Inflammatory macrophage (primary cell): ENCODE results near the gene IGSF21.

Experiments used
- DNase-seq, 2 donors: peaks; one replicate each; pipeline ENCODE4 v3.0.0-alpha.2; 2020 to 2022

IGSF21 gene

DNA sequence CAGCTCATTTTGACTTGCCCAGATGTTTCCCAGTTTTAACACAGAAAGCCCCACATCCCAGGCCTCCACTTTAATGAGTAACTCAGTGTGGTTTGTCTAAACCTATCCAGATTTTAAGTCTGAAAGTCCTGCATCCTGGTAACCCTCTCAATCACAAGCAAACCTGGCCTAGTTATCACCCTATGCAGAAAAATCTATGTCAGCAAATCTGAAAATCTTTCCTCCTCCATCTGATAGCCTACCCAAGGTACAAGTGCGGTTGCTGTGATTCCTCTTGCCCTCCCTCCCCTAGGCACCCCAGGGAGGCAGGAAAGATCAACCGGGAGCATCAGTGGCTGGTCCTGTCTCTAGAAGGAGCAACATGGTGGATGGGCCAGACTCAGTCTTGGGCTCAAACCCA is 163.7 kb downstream of the IGSF21 start:
- no peak for DNase-seq

DNA sequence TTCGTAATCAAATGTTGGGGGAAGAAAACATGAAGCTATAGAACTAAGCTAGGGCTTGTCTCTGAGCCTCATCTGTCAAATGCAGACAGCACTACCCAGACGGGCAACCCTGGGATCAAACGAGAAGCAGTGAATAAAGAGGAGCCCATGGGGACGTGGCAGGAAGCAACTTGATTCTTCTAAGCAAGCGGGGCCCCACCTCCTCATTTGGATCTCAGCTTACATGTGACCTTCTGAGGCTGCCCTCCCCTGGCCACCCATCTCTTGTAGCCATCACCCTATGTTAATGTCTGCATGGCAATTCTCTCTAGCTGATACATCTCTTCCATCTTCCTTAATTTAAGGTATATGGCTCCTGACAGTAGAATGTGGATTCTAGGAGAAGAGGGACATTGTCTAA is 171.3 kb downstream of the IGSF21 start:
- DNase-seq = no peak

DNA sequence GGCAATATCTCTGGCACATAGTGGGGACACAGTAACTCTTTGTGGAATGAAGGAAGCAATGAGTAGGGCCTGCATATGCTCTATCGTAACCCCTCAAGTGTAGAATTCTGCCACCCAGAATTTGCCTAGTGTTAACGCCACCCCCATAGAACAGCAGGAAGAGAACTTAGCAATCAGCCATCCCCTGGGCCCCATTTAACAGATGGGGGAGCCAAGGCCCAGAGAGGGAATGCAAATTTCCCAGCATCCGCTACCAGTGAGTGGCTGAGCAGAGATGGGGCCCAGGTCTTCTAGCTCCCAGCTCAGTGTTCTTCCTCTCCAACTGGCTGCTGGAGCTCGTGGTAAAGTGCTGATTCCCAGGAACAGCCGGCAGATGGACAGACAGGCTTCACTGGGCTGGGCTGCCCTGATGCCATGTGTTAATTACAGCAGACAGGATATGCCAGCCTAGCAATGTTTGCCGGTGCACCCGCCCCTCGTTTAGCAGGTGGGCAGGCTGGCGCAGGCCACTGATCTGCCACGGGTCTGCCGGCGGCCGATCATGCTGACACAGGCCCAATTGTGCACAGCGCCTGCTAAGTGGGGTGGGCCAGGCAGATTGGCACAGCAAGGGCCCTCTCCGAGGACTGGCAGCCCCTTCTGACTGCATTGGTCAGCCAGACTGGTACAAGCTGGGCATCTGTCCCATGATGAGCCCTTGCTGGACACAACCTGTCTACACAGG is 171.9 kb downstream of the IGSF21 start:
- no peak for DNase-seq

DNA sequence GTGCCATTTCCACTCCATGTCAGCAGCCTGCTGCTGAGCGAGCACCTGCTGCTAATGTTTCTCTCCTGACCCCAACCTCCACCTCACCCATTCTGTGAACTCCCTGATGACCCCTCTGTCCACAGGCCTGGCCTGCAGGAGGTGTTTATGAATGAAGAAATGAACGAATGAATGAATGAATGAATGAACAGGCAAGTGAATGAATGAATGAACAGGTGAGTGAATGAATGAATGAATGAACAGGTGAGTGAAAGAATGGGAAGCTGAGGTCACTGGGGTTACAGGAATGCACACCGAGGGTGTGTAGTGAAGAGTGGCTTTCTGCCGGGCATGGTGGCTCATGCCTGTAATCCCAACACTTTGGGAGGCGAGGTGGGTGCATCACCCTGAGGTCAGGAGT is 173.4 kb downstream of the IGSF21 start:
- no peak for DNase-seq

DNA sequence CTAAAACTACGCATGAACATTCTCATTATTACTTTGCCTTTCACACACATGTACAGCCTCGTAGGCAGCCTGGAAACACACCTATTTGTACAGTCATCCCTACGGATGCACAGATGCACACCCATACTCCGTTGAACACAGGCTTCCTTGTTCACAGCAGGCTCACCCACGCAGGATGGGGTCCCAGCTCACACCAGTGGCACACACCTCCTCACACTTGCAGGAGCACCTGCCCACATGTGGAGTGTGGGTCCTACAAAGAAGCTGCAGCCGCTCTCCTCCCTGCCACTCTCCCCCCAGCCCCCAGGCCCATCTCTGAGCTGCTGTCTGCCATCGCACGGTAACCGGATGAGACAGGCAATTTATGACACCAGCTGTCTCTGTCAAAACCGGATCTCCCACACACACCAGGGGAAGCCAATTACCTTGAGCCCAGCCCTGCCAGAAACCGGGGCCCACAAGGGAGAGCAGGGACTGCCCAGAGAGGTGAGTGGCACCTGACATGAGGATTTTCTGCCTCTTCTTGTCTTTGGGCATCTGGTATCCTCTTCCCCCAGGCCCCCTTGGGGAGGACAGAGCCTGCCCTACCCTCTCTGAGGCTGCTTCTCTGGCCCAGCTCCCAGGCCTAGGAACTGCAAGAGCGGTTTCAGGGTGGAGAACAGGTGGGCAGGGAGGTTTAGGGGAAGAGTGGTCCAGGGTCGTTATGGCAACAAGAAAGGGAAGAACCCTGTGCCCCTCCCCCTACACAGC is 175.4 kb downstream of the IGSF21 start:
- no peak for DNase-seq

DNA sequence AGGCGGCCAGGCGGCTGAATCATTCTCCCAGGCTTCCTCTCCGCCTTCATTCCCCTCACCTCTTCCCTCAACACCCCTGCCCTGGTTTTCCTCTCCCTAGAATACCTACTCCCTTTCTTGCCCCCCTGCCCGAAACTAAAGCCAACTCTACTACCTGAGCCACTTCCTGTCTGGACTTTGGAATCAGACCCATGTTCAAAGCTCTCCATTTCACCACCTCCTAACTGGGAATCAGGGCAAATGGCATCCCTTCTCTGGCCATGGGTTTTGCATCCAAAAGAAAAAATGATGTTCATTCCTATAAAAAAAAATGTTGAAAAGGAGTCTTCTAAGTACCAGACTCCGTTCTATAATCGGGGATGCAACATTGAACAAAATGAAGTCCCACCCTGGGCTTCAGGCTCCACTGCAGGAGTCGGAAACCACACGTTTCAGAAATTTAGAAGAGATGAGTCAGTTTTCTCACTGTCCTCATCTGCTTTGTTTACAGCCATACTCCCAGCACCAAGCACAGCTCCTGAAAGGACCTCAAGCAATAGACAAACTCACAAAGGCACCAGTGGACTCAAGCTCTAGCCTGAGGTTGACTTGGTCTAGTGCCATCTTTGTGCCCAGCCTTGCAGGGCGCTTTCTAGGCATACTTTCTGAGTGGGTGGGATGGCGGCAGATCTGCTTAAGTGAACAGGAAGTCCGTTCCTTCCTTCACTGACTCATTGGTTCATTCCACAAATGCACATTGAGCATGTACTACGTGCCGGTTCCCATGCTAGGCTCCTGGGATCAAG is 176.2 kb downstream of the IGSF21 start:
- DNase-seq = no peak

DNA sequence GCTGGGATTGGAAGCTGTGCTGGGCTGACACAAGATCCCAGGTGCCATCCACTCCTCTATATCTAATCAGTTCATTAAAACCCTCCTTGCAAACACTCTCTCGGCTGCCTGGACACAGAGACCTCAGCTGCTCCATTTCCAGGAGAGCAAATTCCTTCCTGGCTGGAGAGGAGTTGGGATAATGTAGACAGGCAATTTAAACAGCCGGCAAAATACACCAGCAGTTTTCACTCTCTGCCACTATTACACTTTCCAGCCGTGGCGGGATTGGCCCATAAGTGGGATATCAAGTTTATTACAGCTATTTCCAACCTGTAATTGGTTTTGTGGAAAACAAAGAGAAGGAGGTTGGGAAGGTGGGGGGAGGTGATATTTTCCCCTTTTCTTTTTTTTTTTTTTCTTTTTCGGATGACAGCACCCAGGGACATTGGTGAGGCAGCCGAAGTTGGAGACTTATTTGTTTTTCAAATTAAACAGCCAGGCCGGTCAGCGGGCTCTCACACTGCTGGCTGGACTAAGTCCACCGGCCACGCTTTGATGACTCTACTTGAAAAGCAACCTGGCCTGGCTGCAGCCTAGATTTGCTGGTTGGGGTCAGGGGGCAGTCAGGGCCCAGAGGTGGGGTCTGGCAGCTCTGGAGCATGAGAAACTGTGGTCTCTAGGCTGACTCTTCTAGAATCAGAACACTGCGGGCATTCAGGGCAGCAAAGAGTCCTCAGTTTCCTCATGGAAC is 177.4 kb downstream of the IGSF21 start:
- DNase-seq = no peak

DNA sequence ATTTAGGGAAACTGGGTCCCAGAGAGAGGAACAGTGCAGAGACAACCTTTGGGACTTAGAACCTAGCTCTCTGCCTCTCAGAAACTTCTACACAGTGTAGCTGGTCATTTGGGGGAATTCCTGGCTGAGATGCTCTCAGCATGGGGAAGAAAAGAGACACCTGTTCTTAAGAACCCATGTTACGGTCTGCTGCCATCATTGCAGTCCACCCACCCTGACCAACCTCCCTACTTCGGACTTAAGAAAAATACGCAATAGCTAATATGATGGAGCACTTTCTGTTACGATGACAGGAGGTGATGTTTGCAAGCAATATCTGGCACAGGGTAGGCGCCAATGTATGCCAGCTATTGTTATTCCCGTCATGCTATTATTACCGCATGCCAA is 177.9 kb downstream of the IGSF21 start:
- no peak for DNase-seq

DNA sequence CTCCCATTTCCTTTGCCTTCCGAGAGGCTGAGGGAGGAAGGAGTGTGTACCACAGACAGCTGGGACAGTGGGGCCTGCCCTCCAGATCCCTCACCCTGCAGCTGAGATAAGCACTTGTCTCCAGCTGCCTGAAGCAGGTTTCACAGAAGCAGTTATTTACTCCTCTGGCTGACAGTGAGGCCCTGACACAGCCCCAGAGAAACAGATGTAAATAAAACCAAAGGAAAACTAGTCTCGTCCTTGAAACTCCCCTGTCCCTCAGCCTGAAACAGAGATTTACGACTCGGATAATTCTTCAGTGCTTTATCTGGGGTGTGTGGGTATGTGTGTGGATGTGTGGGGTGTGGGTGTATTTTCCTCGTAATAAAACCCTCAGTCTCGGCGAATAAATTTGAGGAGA is 181.1 kb downstream of the IGSF21 start:
- no peak for DNase-seq

DNA sequence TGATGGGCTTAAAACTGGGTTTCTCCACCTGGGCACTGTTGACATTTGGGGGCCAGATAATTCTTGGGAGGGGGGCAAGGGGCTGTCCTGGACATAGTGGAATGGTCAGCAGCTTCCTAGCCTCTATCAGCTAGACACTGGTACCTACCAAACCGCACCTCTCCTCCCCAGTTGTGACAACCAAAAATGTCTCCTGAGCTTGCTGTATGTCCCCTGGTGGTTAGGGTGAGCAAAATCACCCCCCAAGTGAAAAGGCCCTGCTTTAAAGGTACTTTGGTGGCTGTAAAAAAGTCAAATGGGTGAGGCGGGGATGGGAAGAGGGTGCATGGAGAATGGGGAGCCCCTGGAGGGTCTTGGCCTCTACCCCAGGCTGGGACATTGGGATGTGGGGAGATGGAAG is 182.0 kb downstream of the IGSF21 start:
- no peak for DNase-seq

DNA sequence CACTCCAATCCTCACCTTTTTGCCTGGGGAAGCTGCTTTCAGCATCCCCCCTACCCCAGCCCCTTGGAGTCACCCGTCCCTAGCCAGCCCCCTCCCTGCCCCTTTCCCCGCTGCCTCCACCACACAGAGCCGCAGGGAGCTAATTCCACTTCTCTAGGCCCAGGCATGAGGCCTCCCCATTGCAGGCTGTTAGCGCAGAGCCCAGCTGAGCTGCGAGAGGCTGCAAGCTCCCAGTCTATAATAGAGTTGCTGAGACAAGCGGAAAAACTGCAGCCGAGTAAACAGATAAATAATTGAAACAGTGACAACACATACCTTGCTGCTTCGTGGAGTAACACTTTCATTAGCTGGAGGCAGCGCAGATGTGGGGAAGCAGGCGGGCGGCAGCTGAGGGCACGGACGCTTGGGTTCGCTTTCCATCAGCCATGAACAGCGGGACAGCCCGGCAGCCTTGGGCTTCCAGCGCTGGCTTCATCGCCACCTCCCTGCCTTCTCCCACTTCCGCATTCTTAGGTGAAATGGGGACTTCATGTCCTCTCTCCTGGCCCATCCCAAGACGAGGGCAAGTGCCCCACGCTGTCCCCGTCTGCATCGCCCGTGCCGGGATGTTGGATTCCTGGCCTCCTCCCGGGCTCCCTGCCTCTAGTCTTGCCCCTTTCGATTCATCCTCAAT is 183.3 kb downstream of the IGSF21 start:
- DNase-seq = no peak

DNA sequence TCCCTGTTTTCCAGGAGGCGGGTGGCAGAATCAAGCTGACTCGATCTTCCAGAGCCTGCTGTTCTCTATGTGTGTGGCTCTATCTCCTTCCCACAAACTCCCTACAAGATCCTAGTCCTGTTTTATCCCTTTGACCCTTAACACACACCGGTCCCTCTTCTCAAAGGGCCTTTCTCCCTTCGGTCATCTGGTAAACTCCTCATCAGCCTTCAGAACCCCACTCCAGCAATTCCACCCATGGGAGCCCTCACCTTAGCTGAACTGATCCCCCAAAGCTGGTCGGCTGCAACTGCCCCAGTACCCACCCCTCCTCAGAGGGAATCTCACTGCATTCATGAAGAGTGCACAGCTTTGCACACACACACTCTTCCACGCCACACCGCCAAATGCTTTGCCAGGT is 184.9 kb downstream of the IGSF21 start:
- DNase-seq = no peak

DNA sequence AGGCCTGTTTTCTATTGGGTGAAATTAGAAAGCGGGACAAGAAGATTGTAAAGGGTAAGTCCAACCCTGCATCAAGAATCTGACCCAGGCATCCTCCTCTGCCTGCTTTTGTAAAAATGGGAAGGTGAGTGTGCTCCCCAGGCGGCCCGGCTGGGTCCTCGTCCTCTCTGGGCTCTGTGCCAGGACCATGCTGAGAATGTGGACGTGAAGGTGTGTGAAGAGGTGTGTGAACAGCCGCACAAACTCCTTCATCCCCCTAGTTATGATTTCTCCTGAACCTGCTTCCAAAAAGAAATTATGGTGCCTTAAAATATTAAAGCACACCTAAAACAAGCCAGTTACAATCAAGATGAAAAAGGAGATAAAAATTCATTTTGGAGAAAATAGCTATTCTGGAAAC is 185.7 kb downstream of the IGSF21 start:
- DNase-seq = no peak

DNA sequence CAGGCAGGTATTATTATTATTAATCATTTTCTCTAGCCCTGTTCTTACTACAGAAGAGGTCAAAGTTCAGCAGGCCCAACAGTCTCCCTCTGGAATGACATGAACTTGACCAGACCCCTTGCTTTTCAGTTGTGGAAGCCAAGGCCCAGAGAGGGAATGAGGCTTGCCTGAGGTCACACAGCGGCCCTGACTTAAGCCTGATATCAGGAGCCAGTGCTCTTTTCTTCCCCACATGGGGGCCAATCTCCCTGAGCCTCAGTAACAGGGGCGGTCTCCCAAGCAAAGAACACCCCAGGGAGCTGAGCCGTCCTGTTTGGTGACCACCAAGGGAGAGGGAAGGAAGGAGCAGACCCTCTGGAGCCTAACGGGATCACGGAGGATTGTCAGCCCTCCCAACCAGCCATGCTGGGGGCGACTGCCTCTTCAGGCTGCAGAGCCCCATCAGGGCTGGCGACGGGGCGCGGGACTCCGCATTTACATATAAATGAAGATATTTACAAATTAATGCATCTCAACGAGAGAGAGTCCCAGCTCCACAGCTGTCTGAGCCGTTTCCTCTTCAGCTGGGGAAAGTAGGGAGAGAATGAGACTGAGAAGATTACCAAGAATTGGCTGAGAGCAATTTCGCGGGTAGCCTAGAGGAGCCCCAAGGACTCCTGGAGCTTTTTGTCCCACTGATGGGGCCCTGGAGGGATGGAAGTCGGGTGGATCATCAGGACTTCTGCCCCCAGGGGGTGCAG is 187.0 kb downstream of the IGSF21 start:
- no peak for DNase-seq

DNA sequence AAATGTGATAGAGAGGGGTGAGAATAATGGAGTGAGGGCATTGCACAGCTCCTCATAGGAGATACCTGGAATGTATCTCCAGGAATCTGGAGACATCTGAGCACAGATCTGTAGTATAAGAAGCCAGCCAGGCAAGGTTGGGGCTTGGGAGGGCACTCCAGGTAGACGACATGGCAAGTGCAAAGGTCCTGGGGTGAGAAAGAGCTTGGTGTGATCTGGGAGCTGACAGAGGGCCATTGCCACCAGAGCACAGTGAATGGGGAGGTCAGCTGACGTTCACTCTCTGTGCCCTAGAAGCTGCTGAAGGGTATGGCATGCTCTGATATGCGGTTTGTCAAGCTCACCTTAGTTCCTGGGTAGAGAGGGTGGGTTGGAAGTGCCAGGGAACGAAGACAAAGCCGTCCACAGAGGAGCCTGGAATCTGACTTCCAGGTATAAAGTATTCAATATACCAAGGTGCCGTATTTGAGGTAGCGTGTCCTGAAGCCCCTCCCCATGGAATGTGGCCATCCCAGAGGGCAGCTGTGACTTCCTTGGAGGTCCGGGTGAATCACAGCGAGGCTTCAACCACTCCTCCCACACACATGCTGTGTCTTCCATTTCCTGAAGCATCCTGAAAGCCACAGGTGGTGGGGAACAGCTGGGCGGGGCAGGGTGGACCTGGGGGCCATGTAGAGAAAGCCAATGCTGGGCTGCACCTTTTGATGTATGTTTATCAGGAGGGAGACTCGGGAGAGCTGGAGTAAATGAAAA is 190.5 kb downstream of the IGSF21 start:
- DNase-seq = no peak

DNA sequence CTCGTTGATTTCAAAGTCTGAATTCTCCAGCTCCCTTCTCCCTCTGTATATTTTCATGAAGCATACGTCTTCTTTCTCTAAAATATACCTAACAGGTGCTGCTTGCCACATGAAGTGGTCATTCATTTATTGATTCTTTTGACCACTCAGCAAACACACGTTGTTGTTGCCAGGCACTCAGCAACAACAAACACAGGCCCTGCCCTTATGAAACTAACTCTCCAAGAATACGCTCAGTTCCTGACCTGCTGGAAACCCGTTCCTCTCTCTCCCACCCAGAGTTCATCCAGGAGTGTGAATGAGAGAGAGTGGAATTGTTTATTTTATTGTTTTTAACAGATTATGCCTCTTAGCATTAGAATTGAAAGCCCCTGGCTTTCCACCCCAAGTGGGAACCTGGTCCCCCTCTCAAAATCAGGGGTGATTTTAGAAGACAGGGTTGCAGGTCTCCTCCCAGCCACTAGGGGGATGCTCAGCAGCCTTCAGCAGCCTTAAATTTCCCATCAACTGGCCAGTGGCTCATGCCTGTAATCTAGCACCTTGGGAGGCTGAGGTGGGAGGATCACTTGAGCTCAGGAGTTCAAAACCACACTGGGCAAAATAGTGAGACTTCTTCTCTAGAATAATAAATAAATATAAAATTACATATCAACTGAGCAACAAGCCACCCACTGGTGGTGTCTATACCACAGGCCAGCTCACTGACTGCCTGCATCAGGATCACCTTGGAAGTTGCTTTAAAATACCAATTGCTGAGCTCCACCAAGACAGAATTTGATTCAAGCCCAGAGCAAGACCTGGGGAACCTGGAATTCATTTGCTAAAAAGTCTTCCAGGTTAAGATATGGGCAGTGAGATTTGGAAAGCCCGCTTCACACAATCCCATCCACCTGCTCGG is 192.1 kb downstream of the IGSF21 start:
- DNase-seq = peak; percentile 10 to 40

DNA sequence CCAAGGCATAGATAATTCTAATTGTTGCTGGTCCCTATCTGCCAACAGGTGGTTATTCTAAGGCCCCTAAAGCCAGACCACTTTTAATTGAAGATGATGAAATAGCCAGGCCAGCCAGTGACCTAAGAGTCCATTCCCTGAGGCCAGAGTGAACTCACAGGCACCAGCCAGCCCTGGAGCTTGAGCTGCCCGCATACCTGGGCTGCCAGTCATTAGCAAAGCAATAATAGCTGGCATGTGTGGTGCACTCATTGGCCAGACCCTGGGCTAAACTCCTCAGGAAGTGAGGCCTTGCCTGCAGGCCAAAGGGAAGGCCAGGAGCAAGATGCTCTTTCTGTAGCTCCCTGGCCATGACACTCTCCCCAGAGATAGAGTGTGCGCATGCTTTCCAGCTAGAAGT is 192.8 kb downstream of the IGSF21 start:
- no peak for DNase-seq

DNA sequence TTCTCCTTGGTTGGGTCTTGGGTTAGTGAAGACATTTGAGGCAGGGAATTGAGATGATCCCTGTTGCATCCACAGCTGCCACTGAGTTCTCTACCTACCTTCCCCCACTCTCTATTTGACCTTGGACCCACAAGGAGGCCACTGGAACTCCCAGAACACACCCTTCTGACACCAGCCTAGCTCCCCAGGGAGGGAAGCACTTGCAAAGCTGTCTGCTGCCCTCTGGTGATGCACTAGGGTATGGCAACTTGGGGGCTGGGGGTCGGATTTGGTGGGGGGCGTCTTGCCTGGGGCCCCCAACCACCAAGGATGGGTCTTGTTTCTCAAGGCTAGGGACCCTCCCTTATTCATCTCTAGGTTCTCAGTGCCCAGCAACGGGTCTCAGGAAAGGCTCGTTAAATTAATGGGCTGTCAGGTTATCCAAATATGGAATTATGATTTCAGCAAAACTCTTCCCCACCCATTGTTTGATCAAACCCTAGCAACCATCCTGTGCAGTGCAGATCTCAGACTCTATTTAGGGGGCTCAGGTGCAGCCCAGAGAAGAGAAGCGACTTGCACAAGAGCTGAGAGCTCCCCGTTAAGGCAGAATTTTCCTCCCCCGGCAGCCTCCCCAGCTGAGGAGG is 195.3 kb downstream of the IGSF21 start:
- no peak for DNase-seq

DNA sequence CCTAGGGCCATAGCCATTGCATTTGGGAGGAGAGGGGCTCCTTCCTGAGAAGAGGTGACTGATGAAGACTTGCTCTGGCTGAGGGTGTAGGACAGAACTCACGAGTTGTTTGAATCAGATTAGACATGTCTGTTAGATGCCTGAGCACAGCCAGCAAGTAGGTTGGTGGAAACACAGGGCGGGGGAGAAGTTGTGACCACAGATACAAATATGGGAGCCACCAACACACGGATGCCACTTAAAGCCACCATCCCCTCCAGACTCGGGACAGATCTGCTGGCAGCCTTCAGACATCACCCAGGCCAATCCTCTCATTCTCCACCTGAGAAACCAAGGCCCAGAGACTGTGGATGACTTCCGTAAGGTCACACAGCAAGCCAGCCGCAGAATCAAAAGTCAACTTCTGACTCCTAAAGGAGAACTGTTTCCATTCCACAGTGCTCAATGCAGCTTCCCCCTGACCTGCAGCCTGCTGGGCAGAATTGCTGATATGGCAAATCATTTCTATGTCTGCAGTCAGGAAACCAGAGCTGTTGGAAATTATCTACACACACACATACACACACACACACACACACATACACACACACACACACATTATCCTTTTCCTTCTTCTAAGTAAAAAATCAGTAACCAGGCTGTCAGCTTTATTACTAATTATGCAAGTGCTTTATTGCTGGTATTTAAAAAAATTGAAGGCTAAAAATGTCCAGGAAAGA is 196.7 kb downstream of the IGSF21 start:
- no peak for DNase-seq
